GM12873 (cell line): Measurements from ENCODE around the gene ESRRB.

Experiments
- TF ChIP-seq, protein P1 (sequence below): IDR thresholded peaks from 2 replicates; pipeline ENCODE4 v1.5.1; 2012; ENCODE audit warnings: low read depth, mild to moderate bottlenecking, moderate library complexity, low read length, control low read depth; ENCODE audit not compliant: insufficient read depth; ENCODE audit errors: missing control alignments

ESRRB gene

DNA sequence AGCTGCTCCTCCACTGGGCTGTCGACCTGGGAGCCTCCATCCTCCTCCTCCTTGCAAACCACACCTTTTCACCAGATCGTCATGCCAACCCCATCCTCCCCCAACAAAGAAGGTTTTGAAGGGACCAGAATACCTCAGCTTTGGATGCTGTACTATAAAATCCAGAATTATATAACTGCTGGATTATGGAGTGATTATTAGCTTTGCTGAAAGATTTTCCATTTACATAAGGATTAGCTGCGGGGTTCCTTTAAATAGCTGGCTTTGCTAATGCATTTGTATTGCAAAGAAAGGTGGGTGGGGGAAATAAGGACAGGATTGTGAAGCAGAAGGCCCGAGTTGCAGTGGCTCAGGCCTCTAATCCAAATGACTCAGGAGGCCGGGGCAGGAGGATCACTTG is 36.6 kb downstream of the ESRRB start:
- TF ChIP-seq, protein P1, sequence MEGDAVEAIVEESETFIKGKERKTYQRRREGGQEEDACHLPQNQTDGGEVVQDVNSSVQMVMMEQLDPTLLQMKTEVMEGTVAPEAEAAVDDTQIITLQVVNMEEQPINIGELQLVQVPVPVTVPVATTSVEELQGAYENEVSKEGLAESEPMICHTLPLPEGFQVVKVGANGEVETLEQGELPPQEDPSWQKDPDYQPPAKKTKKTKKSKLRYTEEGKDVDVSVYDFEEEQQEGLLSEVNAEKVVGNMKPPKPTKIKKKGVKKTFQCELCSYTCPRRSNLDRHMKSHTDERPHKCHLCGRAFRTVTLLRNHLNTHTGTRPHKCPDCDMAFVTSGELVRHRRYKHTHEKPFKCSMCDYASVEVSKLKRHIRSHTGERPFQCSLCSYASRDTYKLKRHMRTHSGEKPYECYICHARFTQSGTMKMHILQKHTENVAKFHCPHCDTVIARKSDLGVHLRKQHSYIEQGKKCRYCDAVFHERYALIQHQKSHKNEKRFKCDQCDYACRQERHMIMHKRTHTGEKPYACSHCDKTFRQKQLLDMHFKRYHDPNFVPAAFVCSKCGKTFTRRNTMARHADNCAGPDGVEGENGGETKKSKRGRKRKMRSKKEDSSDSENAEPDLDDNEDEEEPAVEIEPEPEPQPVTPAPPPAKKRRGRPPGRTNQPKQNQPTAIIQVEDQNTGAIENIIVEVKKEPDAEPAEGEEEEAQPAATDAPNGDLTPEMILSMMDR, result no peak

DNA sequence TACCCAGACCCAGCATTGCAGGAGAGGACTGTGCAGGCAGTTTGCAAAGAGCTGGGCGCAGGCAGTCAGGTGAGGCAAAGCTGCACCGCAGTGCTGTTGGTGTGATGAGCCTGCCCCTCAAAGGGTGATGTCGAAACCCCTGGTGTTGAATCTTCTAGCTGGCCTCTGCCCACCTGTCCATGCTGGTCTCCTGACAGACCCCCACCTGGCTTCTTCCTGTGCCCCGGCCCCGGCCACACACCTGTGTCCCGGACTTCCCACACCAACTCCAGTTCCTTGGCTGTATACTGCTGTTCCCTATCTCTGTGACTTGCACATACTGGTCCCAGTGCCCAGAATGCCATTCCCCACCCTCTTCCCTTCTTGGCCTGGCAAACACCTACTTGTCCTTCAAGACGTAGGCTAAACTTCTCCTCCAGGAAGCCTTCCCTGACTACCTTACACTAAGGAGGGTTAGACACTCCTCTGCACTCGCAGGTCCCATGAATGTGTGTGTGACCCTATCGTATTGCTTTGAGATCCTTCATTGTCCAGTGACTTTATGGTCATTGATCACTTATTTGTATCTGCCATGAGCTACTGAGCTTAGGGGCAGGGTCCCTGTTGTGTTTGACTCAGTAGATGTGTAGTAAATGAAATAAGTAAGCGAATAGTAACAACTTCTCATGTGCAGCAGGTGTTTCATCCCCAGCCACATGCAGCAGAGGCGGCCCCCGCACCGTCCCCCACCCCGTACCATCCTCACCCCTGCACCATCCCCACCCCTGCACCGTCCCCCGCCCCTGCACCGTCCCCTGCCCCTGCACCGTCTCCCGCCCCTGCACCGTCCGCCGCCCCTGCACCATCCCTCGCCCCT is 37.4 kb downstream of the ESRRB start:
- TF ChIP-seq, protein P1, result no peak

DNA sequence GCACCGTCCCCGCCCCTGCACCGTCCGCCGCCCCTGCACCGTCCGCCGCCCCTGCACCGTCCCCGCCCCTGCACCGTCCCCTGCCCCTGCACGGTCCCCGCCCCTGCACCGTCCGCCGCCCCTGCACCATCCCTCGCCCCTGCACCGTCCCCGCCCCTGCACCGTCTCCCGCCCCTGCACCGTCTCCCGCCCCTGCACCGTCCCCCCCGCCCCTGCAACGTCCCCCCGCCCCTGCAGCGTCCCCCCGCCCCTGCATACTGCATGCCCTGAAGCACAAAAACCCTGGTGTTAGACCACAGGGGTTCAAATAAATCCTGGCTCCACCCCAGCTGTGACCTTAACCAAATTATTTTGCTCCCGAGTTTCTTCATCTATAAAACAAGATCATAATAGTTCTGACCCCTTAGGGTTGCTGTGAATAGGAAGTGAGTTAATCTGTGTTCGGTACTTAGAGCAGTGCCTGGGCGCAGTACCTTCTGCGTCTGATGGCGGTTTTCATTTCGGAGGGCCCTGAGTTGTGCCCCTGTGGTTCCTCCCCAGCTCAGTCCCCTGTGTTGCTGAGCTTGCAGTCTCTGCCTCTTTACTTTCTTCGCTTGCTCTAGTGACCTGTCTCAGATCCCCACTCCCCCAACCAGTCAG is 38.1 kb downstream of the ESRRB start:
- TF ChIP-seq, protein P1, result no peak

DNA sequence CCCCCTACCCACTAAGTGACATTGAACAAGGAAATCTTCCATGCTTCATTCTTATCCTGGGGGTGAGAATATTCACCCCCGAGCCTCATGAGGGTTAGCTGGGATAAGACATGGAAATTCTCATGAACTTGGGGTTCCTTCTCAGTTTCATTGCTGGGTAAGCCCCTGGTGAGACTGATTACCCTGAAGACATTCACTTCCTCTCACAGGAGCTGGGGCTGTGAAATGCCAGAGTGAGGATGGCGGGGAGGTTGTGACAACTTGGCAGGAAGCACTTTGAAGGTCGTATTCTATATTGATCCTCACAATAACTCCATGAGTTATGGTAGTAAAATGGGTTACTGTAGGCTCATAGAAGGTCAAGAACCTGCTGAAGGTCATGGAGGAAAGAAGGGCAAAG is 43.5 kb downstream of the ESRRB start:
- TF ChIP-seq, protein P1, result no peak

DNA sequence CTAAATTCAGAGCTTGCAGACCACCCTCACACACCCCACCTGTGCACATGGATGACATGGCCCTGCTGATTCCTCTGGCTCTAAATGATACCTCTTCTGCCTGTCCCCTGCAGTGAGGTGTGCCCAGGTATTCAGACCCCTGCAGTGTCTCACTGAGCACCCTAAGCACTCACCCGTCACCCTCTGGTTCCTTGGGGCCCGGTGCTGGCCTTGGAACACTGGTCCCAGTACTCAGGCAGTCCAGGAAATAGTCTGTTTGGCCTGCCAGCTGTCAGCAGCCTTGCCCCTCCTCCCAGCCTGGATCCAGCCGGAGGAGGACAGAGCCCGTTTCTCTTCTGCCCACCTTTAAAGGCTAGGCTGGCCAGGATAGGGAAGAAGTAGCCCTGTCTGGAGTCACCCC is 44.9 kb downstream of the ESRRB start:
- TF ChIP-seq, protein P1, result no peak

DNA sequence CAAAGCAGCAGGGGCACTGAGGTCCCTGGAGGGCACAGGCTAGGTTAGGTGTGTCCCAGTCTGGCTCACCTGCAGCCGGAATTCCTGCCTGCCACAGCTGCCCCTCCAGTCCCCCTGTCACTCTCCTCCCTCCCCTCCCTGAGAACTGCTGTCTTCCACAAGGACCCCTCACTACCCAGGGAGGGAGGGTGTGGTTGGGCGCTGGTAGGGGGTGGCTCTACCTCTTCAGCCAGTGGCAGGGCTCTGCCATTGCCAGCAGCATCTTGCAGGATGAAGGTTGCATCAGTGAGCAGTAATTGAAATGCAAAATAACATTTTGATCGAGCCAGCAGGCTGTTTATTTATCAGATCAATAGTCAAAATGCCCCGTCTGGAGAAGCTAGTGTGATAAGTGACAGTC is 45.7 kb downstream of the ESRRB start:
- TF ChIP-seq, protein P1, result no peak

DNA sequence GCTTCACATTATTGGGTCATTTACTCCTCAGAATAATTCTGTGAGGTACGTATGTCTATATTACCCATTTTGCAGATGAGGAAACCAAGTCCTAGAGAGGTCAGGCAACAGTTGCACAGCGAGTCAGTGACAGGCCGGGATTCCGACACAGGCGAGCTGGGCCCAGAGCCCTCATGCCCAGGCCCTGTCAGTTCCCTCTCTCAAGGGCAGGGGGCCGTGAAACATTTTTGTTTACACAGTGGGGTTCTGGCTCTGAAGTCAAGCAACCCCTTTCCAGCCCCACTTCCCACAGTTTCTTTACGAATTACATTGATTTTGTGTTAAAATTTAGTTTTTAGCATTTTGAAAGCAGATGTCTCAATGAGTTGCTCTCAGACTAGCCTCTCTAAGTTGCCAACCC is 46.7 kb downstream of the ESRRB start:
- TF ChIP-seq, protein P1, result no peak
